Right lobe of liver (tissue), 4 donors: Measurements from ENCODE around the gene SSTR1.

Experiments
- POLR2A ChIP-seq: fragments of 450-650 bp; IDR thresholded peaks from one replicate; pipeline ENCODE4 v1.6.1; 2017; ENCODE audit warnings: antibody characterized with exemption, mild to moderate bottlenecking
- TF ChIP-seq, protein P1 (sequence below), 4 donors: fragments of 200-600 bp in 3 of 4; fragments of 450-650 bp in 1 of 4; IDR thresholded peaks; one replicate each; pipeline versions ENCODE4 v1.5.1 to v1.8.0; 2016 to 2022; ENCODE audit warnings: antibody characterized with exemption in 4 of 4, mild to moderate bottlenecking in 2 of 4
- donor health status: DM: no; HTN: no; CAD: no.
- donor health status: DM: no; HTN: no; CAD: no.
- donor health status: DM: no; HTN: yes; CAD: no.

GRCh38 chr14:38213001-38213400 lies 5.3 kb downstream of the SSTR1 start:
- TF ChIP-seq, protein P1, sequence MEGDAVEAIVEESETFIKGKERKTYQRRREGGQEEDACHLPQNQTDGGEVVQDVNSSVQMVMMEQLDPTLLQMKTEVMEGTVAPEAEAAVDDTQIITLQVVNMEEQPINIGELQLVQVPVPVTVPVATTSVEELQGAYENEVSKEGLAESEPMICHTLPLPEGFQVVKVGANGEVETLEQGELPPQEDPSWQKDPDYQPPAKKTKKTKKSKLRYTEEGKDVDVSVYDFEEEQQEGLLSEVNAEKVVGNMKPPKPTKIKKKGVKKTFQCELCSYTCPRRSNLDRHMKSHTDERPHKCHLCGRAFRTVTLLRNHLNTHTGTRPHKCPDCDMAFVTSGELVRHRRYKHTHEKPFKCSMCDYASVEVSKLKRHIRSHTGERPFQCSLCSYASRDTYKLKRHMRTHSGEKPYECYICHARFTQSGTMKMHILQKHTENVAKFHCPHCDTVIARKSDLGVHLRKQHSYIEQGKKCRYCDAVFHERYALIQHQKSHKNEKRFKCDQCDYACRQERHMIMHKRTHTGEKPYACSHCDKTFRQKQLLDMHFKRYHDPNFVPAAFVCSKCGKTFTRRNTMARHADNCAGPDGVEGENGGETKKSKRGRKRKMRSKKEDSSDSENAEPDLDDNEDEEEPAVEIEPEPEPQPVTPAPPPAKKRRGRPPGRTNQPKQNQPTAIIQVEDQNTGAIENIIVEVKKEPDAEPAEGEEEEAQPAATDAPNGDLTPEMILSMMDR (IDR thresholded peaks at IDR 0.05), result no peak
- TF ChIP-seq POLR2A, result no peak
